Measurements from ENCODE around the gene EPN2. TPM values are rescaled to one million over a fixed set of nuclear protein-coding genes. Genes with fewer than 3 reads are reported as not detected.
"Not testable (repeated sequence)": the region's sequence is repeated elsewhere in the genome, so short reads cannot be mapped to it uniquely, and the experiment has no call there.

EPN2 gene
- 18.3 TPM for total RNA-seq

- Histone ChIP-seq H3K4me3 (ENCODE audit: low read length in 3 of 3) (peak within 1 kb of the TSS; percentile 86 to 94 (median 93)), H3K9ac (ENCODE audit: low read depth in 1 of 3, low read length in 3 of 3) (peak within 1 kb of the TSS; percentile 91 to 94 (median 91)), H3K4me1 (ENCODE audit: control insufficient read depth in 3 of 3, insufficient read depth in 3 of 3, low read length in 3 of 3) (peaks cover 7 to 11% (median 9%) of the 10 kb centered on the region in 3 donors), H3K27ac (ENCODE audit: low read depth, low read length) (peak within 1 kb of the TSS; percentile 73)
- H3K36me3 ChIP-seq (ENCODE audit: control insufficient read depth in 3 of 3, insufficient read depth in 3 of 3, low read length in 3 of 3); H3K9me3 ChIP-seq (ENCODE audit: control insufficient read depth in 3 of 3, low read length in 3 of 3); H3K27me3 ChIP-seq (ENCODE audit: control insufficient read depth in 3 of 3, insufficient read depth in 3 of 3, low read length in 3 of 3): not testable (repeated sequence)
These were observed at the start of gene EPN2 for GRCh38 chr17:19237139-19237388. EPN2 (plus strand) TSS chr17:19237366; CDS start chr17:19283120, 45,754 bp downstream.

- not testable (repeated sequence) for H3K9me3 ChIP-seq (ENCODE audit: control insufficient read depth in 3 of 3, low read length in 3 of 3); H3K27ac ChIP-seq (ENCODE audit: low read depth, low read length); H3K4me3 ChIP-seq (ENCODE audit: low read length in 3 of 3); H3K27me3 ChIP-seq (ENCODE audit: control insufficient read depth in 3 of 3, insufficient read depth in 3 of 3, low read length in 3 of 3); H3K9ac ChIP-seq (ENCODE audit: low read depth in 1 of 3, low read length in 3 of 3); H3K4me1 ChIP-seq (ENCODE audit: control insufficient read depth in 3 of 3, insufficient read depth in 3 of 3, low read length in 3 of 3); H3K36me3 ChIP-seq (ENCODE audit: control insufficient read depth in 3 of 3, insufficient read depth in 3 of 3, low read length in 3 of 3)
These were observed 49.0 kb upstream of the EPN2 start for GRCh38 chr17:19187883-19188869.

- H3K9me3 ChIP-seq (ENCODE audit: control insufficient read depth in 3 of 3, low read length in 3 of 3); H3K27me3 ChIP-seq (ENCODE audit: control insufficient read depth in 3 of 3, insufficient read depth in 3 of 3, low read length in 3 of 3); H3K4me1 ChIP-seq (ENCODE audit: control insufficient read depth in 3 of 3, insufficient read depth in 3 of 3, low read length in 3 of 3): not testable (repeated sequence)
These were observed 48.1 kb upstream of the EPN2 start for GRCh38 chr17:19188870-19189708.

GRCh38 chr17:19189781-19190405 is 47.3 kb upstream of the EPN2 start:
- not testable (repeated sequence) for H3K27ac ChIP-seq (ENCODE audit: low read depth, low read length); H3K27me3 ChIP-seq (ENCODE audit: control insufficient read depth in 3 of 3, insufficient read depth in 3 of 3, low read length in 3 of 3); H3K9ac ChIP-seq (ENCODE audit: low read depth in 1 of 3, low read length in 3 of 3); H3K4me1 ChIP-seq (ENCODE audit: control insufficient read depth in 3 of 3, insufficient read depth in 3 of 3, low read length in 3 of 3); H3K9me3 ChIP-seq (ENCODE audit: control insufficient read depth in 3 of 3, low read length in 3 of 3); H3K4me3 ChIP-seq (ENCODE audit: low read length in 3 of 3); H3K36me3 ChIP-seq (ENCODE audit: control insufficient read depth in 3 of 3, insufficient read depth in 3 of 3, low read length in 3 of 3)

More at GRCh38 chr17:19188870-19189708, 48.1 kb upstream of the EPN2 start:
- not testable (repeated sequence) for H3K4me3 ChIP-seq (ENCODE audit: low read length in 3 of 3); H3K36me3 ChIP-seq (ENCODE audit: control insufficient read depth in 3 of 3, insufficient read depth in 3 of 3, low read length in 3 of 3); H3K27ac ChIP-seq (ENCODE audit: low read depth, low read length); H3K9ac ChIP-seq (ENCODE audit: low read depth in 1 of 3, low read length in 3 of 3)

GRCh38 chr17:19196382-19197204 is 40.6 kb upstream of the EPN2 start:
- H3K9me3 ChIP-seq (ENCODE audit: control insufficient read depth in 3 of 3, low read length in 3 of 3); H3K27me3 ChIP-seq (ENCODE audit: control insufficient read depth in 3 of 3, insufficient read depth in 3 of 3, low read length in 3 of 3); H3K4me3 ChIP-seq (ENCODE audit: low read length in 3 of 3); H3K9ac ChIP-seq (ENCODE audit: low read depth in 1 of 3, low read length in 3 of 3); H3K36me3 ChIP-seq (ENCODE audit: control insufficient read depth in 3 of 3, insufficient read depth in 3 of 3, low read length in 3 of 3); H3K27ac ChIP-seq (ENCODE audit: low read depth, low read length); H3K4me1 ChIP-seq (ENCODE audit: control insufficient read depth in 3 of 3, insufficient read depth in 3 of 3, low read length in 3 of 3): not testable (repeated sequence)

- H3K9ac ChIP-seq (ENCODE audit: low read depth in 1 of 3, low read length in 3 of 3); H3K27me3 ChIP-seq (ENCODE audit: control insufficient read depth in 3 of 3, insufficient read depth in 3 of 3, low read length in 3 of 3); H3K9me3 ChIP-seq (ENCODE audit: control insufficient read depth in 3 of 3, low read length in 3 of 3); H3K4me3 ChIP-seq (ENCODE audit: low read length in 3 of 3); H3K4me1 ChIP-seq (ENCODE audit: control insufficient read depth in 3 of 3, insufficient read depth in 3 of 3, low read length in 3 of 3); H3K27ac ChIP-seq (ENCODE audit: low read depth, low read length); H3K36me3 ChIP-seq (ENCODE audit: control insufficient read depth in 3 of 3, insufficient read depth in 3 of 3, low read length in 3 of 3): not testable (repeated sequence)
These were observed 34.7 kb upstream of the EPN2 start for GRCh38 chr17:19202448-19202847.

- H3K9ac ChIP-seq (ENCODE audit: low read depth in 1 of 3, low read length in 3 of 3); H3K4me1 ChIP-seq (ENCODE audit: control insufficient read depth in 3 of 3, insufficient read depth in 3 of 3, low read length in 3 of 3); H3K27me3 ChIP-seq (ENCODE audit: control insufficient read depth in 3 of 3, insufficient read depth in 3 of 3, low read length in 3 of 3); H3K36me3 ChIP-seq (ENCODE audit: control insufficient read depth in 3 of 3, insufficient read depth in 3 of 3, low read length in 3 of 3); H3K4me3 ChIP-seq (ENCODE audit: low read length in 3 of 3); H3K27ac ChIP-seq (ENCODE audit: low read depth, low read length); H3K9me3 ChIP-seq (ENCODE audit: control insufficient read depth in 3 of 3, low read length in 3 of 3): not testable (repeated sequence)
These were observed 33.7 kb upstream of the EPN2 start for GRCh38 chr17:19203429-19203828.

- H3K36me3 ChIP-seq (ENCODE audit: control insufficient read depth in 3 of 3, insufficient read depth in 3 of 3, low read length in 3 of 3); H3K9me3 ChIP-seq (ENCODE audit: control insufficient read depth in 3 of 3, low read length in 3 of 3); H3K27me3 ChIP-seq (ENCODE audit: control insufficient read depth in 3 of 3, insufficient read depth in 3 of 3, low read length in 3 of 3); H3K27ac ChIP-seq (ENCODE audit: low read depth, low read length); H3K4me3 ChIP-seq (ENCODE audit: low read length in 3 of 3); H3K4me1 ChIP-seq (ENCODE audit: control insufficient read depth in 3 of 3, insufficient read depth in 3 of 3, low read length in 3 of 3); H3K9ac ChIP-seq (ENCODE audit: low read depth in 1 of 3, low read length in 3 of 3): not testable (repeated sequence)
These were observed 21.9 kb upstream of the EPN2 start for GRCh38 chr17:19215074-19215860.

Measured in skeletal muscle tissue (tissue), 4 donors.